GF-D8 (cell line): ENCODE data around the gene PUS1.
"Not testable (repeated sequence)": the region's sequence is repeated elsewhere in the genome, so short reads cannot be mapped to it uniquely, and the experiment has no call there.

ENCODE experiments used
- DNase-seq: peaks from one replicate; lab custom pipeline; 2025; lab: John Stamatoyannopoulos, UW

PUS1 gene

GRCh38 chr12:131960590-131961325, 31.7 kb downstream of the PUS1 start:
- DNase-seq, result not testable (repeated sequence)

- not testable (repeated sequence) for DNase-seq
Observed at GRCh38 chr12:131961328-131961727, 32.3 kb downstream of the PUS1 start.

DNA sequence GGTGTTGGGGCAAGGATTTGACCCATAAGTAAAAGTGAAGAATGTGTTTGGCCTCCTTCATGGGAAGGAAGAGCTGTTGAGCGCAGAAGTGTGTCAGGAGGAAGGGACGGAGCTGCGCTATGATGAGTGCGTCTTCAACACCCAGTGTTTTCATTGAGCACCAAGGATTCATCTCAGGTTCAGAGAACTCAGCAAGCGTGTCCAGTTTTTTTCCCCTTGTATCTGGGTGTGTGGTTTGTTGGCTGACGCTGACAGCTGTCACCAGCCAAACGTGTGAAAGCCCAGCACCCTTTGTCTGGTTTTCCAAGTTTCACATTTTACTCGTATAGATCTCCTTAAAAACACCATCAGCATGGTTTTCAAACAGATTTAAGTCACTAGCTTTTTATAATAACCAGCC, 33.0 kb downstream of the PUS1 start:
- DNase-seq, result no peak

- DNase-seq, result no peak
Observed at GRCh38 chr12:131963381-131963780, 34.3 kb downstream of the PUS1 start.

GRCh38 chr12:131965073-131965472, 36.0 kb downstream of the PUS1 start:
- no peak for DNase-seq

DNA sequence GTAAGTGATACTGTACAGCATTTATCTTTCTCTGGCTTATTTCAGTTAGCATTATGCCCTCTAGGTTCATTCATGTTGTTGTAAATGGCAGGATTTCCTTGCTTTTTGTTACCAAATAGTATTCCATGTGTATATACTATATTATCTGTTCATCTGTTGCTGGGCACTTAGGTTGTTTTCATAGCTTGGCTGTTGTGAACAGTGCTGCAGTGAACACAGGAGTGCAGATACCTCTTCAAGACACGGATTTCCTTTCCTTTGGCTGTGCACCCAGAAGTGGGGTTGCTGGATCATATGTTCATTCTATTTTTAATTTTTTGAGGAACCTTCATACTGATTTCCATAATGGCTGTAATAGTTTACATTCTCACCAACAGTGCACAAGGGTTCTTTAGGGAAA, 42.1 kb downstream of the PUS1 start:
- no peak for DNase-seq

DNA sequence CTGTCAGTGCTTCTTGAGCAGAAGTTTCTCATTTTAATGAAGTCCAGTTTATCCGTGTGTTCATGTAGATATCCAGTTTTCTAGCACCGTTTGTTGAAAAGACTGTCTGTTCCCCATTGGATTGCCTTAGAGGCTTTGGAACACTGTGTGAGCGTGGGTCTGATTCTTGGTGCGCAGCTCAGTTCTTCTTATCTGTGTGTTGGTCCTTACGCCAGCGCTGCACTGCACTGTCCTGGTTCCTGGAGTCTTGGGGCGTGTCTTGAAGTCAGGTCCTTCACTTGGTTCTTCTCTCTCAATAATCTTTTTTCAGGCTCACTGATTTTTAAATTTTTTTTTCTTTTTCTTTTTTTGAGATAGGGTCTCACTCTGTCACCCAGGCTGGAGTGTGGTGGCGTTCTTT, 46.2 kb downstream of the PUS1 start:
- DNase-seq, result no peak

DNA sequence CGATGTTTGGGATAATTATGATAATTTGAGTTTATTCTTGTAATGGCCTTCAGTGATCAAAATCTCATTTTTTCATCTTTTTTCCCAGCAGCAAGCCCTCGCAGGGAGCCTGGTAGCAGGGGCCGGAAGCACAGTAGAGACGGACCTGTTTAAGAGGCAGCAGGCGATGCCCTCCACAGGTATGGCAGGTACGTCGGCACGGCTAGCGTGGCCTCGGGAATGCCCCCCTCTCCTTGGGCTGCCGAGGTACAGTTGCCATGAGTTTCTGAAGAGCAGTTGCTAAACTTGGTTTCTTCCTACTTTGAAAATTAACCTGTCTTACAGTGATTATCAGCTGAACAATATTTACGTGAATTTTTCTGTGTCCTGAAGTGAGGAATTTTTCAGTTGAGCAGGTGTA, 50.5 kb downstream of the PUS1 start:
- DNase-seq, result no peak

DNA sequence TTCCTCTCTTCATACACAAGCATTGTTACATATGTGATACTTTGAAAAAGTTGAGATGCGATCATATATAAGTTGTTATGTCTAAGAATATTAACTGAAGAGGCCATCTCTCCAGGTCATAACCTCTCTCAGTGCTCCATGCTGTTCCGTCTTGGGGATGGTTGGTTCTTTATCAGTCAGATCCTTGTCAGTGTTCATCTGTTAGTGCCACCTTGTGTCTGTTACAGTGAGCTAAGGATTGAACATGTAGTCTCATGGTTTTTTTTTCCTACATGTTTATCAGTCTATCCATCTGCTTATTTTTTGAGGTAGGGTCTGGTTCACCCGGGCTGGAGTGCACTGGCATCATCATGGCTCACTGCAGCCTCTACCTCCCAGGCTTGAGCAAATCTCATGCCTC, 51.2 kb downstream of the PUS1 start:
- DNase-seq, result no peak

- DNase-seq, result no peak
Observed at GRCh38 chr12:131981388-131981787, 52.3 kb downstream of the PUS1 start.

GRCh38 chr12:131982041-131982440, 53.0 kb downstream of the PUS1 start:
- no peak for DNase-seq

DNA sequence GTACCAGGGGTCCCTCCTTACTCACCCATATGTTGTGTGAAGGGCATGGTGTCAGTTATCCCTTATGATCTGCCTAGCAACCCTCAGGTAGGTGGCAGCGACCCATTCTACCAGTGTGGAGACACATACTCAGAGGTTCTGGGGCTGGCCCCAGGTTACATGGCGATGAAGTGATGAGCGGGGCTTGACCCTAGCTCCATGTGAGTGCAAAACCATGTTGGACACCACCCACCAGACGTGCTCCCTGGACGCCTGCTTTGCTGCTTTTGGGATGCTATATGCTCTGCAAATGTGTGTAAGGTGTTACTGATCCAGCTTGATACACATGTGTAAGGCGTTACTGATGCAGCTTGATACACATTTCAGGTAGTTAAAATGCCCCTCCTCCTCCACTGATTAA, 54.0 kb downstream of the PUS1 start:
- DNase-seq, result no peak

GRCh38 chr12:131983554-131983953, 54.5 kb downstream of the PUS1 start:
- DNase-seq, result no peak

GRCh38 chr12:131984334-131984733, 55.3 kb downstream of the PUS1 start:
- DNase-seq, result no peak

DNA sequence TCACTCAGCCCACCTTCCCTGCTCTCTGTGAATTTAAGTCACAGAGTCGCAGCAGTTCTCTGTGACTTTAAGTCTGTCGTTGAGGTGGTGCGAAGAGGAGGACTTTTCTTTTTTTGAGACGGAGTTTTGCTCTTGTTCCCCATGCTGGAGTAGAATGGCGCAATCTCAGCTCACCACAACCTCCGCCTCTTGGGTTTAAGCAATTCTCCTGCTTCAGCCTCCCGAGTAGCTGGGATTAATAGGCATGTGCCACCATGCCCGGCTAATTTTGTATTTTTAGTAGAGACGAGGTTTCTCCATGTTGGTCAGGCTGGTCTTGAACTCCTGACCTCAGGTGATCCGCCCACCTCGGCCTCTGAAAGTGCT, 56.4 kb downstream of the PUS1 start:
- peak; percentile 89 for DNase-seq

DNA sequence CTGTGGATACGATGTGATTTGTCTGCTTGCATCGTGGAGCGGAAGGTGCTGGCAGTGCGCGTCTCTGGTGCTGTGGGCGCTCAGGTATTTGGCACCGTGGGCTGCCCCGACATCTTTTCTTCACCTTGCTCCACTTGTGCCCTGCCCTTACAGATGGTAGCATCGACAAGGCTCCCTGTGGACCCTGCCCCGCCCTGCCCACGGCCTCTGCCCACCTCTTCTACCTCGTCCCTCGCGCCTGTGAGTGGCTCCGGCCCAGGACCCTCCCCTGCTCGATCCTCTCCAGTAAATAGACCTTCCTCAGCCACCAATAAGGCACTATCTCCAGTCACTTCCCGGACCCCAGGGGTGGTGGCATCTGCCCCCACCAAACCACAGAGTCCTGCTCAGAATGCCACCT, 57.3 kb downstream of the PUS1 start:
- DNase-seq, result no peak

DNA sequence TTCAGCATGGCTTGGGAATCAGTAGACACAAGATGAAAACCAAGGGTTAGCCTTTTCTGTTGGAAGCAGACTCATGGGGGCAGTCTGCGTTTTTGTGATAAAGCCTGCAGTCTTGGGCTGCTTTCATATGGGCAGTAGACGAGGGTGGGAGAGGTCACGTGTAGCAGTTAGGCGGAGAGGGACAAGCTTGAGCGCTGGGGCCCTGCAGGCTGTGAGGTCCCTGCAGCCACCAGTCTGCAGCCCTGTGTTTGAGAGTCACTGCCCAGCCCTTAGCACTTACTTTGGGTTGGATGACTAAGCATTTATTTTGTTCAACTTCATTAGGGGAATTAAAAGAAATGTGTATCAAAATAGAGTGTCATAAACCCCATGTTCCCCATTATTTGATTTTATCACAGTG, 57.8 kb downstream of the PUS1 start:
- no peak for DNase-seq

DNA sequence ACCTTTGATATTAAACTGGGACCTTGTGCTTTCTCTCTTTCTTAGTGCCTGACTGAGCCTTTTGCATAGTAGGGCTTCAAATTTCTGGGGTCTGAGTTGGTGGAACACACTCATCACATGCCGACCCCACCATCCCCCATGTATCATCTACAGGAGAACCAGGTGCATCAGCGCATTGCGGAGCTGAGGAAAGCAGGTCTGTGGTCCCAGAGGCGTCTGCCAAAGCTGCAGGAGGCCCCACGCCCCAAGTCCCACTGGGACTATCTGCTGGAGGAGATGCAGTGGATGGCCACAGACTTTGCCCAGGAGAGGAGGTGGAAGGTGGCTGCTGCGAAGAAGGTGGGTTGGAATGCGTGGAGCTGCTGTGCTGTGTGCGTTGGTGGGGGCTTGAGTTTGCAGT, 58.5 kb downstream of the PUS1 start:
- DNase-seq, result no peak

DNA sequence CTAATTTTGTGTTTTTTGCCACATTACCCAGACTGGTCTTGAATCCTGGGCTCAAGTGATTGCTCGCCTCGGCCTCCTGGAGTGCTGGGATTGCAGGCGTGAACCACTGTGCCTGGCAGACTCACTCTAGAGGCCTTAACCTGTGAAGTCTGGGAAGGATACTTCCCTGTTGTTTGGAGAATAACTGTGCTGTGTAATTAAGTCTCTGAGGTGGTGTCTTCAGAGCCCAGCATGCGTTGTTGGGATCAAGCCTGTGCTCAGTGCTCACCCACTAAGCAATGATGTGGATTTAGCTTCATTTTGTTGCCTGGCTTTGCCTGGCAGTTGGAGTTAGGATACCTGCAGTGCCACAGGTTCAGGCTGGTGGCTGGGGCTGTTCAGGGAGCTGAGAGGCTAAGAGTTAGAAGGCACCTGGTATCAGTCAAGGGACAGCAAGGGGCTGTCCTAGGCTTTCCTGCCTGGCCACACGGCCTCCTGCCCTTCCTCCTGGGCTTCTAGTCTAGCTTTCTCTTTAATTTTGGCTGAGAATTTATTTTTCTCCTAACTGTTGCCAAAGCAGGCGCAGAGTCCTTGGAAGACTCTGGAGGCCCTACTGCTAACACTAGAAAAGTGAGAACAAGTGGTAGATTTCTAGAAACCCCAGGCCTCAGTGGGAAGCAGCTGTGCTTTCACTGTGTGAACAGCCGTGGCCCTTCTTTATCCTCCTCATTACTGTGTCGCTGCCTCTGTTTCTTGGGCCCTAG, 59.1 kb downstream of the PUS1 start:
- no peak for DNase-seq

- no peak for DNase-seq
Observed at GRCh38 chr12:131989021-131989420, 59.9 kb downstream of the PUS1 start.

DNA sequence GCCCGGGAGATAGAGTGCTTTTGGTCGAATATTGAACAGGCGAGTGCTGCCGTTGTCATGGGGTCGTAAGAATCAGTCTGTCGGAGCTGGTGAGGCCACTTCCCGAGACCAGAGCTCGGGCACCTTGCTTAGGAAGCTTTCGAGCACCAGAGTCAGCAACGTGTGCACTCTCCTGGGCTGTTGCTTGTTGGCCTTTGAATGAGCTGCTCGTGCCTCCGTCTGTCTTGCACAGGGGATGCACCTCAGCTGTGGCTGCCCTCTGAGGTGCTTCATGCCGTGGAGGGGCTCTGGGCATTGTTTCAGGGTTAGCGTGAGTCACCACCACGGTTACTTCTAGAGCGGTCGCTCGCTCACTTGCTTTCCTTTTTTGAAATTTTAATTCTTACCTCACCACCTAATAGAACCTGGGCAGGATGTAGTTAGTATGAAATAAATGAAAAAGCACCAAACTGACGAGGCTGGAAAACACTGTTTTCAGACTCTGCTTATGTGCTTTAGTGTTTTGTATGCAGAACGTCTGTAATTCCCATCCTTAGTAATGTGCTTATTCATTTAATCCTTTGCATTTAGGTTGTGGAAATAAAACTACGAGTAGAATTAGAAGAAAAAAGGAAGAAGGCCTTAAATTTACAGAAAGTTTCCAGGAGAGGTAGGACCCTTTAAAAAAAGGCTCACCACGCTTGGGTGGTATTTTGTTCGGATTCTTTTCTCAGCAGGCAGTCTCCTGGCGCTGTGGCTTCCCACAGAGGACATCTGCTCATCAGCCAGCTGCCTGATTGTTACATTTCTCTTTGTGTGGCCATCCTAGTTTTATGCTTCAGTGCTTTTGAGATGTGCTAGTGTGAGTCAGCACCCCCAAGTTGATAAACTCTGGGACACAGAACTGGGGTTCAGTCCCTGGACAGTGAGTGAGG, 61.2 kb downstream of the PUS1 start:
- no peak for DNase-seq

DNA sequence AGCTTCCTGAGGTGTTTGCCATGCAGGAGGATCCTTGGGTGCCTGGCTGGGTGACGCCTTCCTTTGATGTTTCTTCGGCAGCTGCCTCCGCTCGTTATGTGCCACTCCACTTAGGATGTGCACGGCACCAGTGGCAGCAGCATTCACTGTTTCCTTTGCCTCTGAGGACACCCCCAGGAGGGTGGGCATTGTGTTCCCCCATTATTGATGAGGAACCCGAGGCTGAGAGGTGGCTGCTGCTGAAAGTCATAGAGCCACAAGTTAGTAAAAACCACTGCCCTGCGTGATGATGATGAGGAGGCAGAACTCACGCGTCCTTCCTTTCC, 61.9 kb downstream of the PUS1 start:
- no peak for DNase-seq
